RWPE1 (cell line): Measurements from ENCODE around the gene LTO1.
"Not testable (repeated sequence)": the region's sequence is repeated elsewhere in the genome, so short reads cannot be mapped to it uniquely, and the experiment has no call there.

Experiments
- CTCF ChIA-PET: fragments of 350-600 bp; sonication (Branson Sonifier 250); formaldehyde crosslinking; extraction: SDS; loops from one replicate; lab custom pipeline; 2021; lab: Yijun Ruan, JAX
- POLR2A ChIA-PET: fragments of 400-600 bp; formaldehyde crosslinking; extraction: SDS; loops from one replicate; lab custom pipeline; 2020; ENCODE audit warnings: antibody characterized with exemption; ENCODE audit not compliant: low non-redundant PET; lab: Yijun Ruan, JAX
- DNase-seq: peaks from one replicate; pipeline ENCODE4 v3.0.0; 2012; ENCODE audit warnings: low spot score
- H3K27ac ChIP-seq: fragments of 450-650 bp; 2 replicates; pipeline ENCODE4 v1.5.1; 2017
- CTCF ChIP-seq: fragments of 450-650 bp; conservative IDR thresholded peaks from 2 replicates; pipeline ENCODE4 v1.5.1; 2017; ENCODE audit warnings: low read depth, mild to moderate bottlenecking

LTO1 gene

GRCh38 chr11:69697469-69697843 is 22.3 kb upstream of the LTO1 start:
- no peak for DNase-seq
- POLR2A ChIA-PET: no interaction called here
- H3K27ac ChIP-seq: no peak overlapping the region
- CTCF ChIA-PET: interaction anchor here (0.7 kb wide), 1 partner anchor 484 kb away, joined by 4 read pairs; no protein-coding TSS in a partner anchor
- no peak for TF ChIP-seq CTCF

GRCh38 chr11:69696749-69697468 is 21.8 kb upstream of the LTO1 start:
- DNase-seq: no peak
- no peak for TF ChIP-seq CTCF
- CTCF ChIA-PET: interaction anchor here (0.6 to 0.8 kb wide), 3 partner anchors 11 to 1080 kb away, joined by 3 to 6 read pairs (median 4); no protein-coding TSS in a partner anchor
- POLR2A ChIA-PET: no interaction called here
- no peak overlapping the region for H3K27ac ChIP-seq

- H3K27ac ChIP-seq, DNase-seq, POLR2A ChIA-PET: not testable (repeated sequence)
- CTCF ChIA-PET: interaction anchor here (0.6 to 1.1 kb wide), 4 partner anchors 11 to 1080 kb away, joined by 3 to 6 read pairs (median 4); no protein-coding TSS in a partner anchor
These were observed 20.8 kb upstream of the LTO1 start for GRCh38 chr11:69695995-69696394.

- POLR2A ChIA-PET: no interaction called here
- no peak for TF ChIP-seq CTCF
- no peak for DNase-seq
- CTCF ChIA-PET: interaction anchor here (1.1 kb wide), 1 partner anchor 25 kb away, joined by 3 read pairs; no protein-coding TSS in a partner anchor
- H3K27ac ChIP-seq: no peak overlapping the region
These were observed 20.4 kb upstream of the LTO1 start for GRCh38 chr11:69695581-69695980.

GRCh38 chr11:69694781-69695180 is 19.6 kb upstream of the LTO1 start:
- no peak for DNase-seq
- ChIA-PET CTCF (no interaction called here), POLR2A (no interaction called here)
- H3K27ac ChIP-seq: no peak overlapping the region
- no peak for TF ChIP-seq CTCF

- no peak for DNase-seq
- H3K27ac ChIP-seq: no peak overlapping the region
- CTCF ChIA-PET: no interaction called here
- POLR2A ChIA-PET: no interaction called here
- TF ChIP-seq CTCF: no peak
These were observed 17.3 kb upstream of the LTO1 start for GRCh38 chr11:69692422-69692821.

GRCh38 chr11:69691463-69691862 is 16.3 kb upstream of the LTO1 start:
- ChIA-PET POLR2A (interaction anchor here (0.7 kb wide), 1 partner anchor 1487 kb away, joined by 3 read pairs; no protein-coding TSS in a partner anchor), CTCF (interaction anchor here (0.6 kb wide), 1 partner anchor 1897 kb away, joined by 3 read pairs; no protein-coding TSS in a partner anchor)
- H3K27ac ChIP-seq: peak overlapping the region; percentile 45; the same call in 1 of the 2 replicates
- TF ChIP-seq CTCF: no peak
- DNase-seq: peak; percentile 20
